GM18498 (cell line): Measurements from ENCODE around the gene PIP5K1C.
"Not testable (repeated sequence)": the region's sequence is repeated elsewhere in the genome, so short reads cannot be mapped to it uniquely, and the experiment has no call there.

Source experiments
- ATAC-seq: cut with Tn5 transposase; IDR thresholded peaks from one replicate; pipeline ENCODE4 v1.9.1; 2021; ENCODE audit warnings: mild to moderate bottlenecking, moderate library complexity; ENCODE audit not compliant: unreplicated experiment

Gene PIP5K1C

GRCh38 chr19:3661284-3662238, 38.7 kb downstream of the PIP5K1C start:
- no peak for ATAC-seq

- ATAC-seq = no peak
Observed at GRCh38 chr19:3660493-3661219, 39.6 kb downstream of the PIP5K1C start.

DNA sequence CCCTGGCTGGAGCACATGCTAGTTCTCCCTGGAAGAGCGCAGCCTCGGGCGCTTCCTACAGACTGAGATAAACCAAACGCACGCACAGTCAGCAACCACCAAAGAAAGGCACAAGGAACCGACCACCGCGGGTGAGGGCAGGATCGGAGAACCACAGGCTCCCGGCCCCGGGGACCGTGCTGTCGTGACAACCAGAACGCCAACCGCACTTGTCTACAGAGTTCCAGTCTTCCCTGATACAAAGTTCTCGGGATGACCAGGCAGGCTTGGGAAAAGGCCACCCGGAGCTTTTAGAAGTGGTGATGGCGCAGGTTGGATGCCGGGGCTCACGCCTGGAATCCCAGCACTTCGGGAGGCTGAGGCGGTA, 40.5 kb downstream of the PIP5K1C start:
- no peak for ATAC-seq

GRCh38 chr19:3658870-3659745, 41.2 kb downstream of the PIP5K1C start:
- ATAC-seq = no peak

- ATAC-seq = no peak
Observed at GRCh38 chr19:3658004-3658869, 42.0 kb downstream of the PIP5K1C start.

GRCh38 chr19:3657395-3657769, 42.9 kb downstream of the PIP5K1C start:
- ATAC-seq = no peak

- no peak for ATAC-seq
Observed at GRCh38 chr19:3656747-3657394, 43.4 kb downstream of the PIP5K1C start.

DNA sequence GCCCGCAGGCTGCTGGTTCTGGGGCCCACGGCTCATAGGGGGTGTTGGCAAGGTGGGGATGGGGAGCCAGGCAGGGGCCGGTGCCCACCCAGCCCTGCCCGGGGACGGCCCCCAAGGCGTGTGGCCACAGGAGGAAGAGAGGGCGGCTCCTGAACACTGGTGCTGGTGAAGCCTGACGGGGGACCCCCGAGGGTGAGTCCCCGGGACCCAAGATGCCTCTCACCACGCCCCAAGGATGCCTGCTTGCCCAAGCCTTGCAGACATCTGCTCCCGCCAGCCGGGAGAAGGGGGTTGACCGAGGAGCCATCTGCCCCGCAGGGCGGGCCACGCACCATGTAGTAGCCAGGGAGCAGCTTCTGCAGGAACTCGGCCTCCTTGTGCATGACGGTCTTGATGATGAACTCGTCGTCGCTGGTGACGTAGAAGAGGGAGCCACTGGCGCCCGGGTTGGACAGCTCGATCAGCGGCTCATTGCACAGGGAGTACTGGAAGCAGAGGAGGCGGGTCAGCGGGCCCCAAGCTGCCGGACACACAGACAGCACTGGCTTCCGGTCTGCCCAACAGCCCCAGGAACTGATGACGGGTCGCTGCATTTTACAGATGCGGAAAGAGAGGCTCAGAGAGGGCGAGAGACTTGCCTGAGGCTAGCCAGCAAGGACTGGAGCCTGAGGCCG, 44.1 kb downstream of the PIP5K1C start:
- no peak for ATAC-seq

DNA sequence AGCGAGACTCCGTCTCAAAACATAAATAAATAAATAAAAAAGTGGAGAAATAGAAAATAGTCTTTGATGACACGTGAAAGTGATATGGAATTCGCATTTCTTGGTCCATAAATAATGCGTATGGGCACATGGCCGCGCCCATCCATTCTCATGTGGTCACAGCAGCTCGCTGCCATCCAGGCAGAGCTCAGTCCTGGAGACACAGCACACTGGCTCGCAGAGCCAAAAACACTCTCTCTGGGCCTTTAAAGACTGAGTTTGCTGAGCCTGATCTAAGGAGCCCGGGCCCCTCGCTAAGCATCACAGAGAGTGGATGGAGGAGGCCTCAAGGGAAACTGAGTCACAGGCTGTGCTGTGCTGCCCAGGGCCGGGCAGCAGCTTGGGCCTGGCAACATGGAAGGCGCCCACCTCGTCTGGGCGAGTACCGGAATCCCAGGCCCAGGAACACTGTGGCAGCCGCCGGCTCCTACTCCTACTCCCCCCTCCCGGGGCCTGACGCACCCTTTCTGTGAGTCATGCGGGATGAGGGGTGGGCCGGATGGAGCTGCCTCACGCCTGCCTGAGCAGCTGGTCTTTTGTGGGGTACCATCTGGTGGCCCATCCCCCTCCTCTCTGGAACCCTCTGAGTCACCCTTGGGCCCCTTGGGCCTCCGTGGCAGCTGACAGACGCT, 44.7 kb downstream of the PIP5K1C start:
- ATAC-seq = no peak

DNA sequence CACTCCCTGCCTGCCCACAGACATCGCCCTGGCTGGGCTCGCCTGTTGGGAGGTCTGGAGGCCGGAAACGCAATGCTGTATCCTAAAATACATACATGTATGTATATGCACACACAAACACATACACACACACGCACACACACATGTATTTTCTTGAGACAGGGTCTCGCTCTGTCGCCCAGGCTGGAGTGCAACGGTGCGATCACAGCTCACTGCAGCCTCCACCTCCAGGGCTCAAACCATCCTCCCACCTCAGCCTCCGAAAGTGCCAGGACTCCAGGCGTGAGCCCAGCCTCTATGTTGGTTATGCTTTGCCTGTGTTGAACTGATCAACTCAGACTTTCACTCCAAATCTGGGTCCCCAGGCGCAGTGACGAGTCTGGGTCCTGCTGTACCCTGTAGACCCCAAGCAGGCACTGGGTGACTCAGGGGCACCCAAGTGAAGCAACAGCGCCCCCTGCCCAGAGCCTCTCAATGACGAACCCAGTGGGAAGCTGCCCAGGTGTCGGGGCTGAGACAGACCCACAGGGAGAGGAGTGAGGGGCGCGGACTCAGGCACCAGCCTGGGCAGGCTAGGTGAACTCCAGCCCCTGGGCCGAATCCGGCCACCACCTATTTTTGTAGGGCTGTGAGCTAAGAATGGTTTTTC, 46.3 kb downstream of the PIP5K1C start:
- ATAC-seq = no peak

DNA sequence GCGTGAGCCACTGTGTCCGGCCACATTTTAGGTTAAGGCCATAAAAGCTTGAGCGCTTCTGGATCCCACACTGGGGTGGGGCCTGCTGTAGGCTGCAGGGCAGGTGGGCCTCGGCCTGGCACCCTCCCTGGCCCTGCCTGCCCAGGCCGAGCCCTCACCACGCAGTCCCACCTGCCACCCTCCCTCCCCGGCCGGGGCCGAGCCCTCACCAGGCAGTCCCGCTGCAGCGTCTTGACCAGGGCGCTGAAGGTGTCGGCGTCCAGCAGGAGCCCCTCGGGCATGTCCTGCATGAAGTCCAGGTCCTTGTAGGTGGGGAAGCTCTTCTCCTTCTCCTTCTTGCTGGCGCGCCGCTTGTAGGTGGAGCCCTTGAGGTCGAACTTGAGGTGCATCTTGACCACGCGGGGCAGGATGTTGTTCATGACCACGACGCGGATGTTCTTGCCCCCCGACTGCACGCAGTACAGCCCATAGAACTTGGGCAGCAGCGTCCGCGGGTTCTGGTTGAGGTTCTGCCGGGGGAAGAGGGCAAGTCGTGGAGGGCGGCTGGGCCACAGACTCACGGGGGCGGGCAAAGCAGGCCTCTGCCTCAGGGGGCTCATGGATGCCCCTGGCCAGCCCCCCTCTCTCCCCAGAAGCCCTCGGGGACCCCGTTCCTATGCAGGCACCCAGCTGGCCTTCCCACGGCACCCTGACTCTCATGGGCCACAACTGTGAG, 47.0 kb downstream of the PIP5K1C start:
- no peak for ATAC-seq

DNA sequence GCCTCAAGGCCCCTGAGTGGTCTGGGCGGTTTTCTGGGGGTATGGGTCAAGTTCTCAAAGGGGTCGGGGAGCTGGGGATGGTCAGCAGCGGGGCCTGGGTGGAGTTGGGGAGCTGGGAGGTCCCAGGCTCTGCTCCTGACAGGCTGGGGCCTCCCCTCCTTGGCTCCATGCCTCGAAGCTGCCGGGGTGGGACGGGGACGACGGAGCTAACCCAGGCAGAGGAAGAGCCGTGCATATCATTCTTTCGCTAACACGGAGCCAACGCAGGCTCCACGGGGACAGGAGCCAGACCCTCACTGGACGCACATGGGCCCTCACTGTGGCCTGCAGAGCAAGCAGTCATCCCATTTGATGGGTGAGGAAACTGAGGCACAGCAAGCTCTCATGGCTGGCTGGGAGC, 47.8 kb downstream of the PIP5K1C start:
- ATAC-seq = no peak

- ATAC-seq = no peak
Observed at GRCh38 chr19:3651684-3652083, 48.6 kb downstream of the PIP5K1C start.

DNA sequence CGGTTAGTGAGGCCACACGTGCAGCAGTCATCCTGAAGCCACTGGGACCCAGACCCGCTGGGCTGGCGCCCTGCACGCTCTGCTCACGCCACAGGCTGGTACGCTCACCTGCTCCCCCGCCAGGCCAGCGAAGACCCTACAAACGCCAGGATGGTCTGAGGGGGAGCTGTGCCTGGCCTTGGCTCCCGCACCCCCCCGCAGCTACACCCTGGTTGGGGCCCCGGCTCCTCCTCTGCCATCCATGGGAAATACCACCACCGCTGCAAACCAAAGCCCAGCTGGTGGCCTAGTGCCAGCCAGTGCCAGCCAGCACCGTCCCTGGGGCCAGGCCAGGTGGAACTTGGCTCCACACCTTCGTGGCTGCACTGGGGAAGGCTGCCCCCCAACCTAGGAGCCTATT, 50.4 kb downstream of the PIP5K1C start:
- no peak for ATAC-seq

DNA sequence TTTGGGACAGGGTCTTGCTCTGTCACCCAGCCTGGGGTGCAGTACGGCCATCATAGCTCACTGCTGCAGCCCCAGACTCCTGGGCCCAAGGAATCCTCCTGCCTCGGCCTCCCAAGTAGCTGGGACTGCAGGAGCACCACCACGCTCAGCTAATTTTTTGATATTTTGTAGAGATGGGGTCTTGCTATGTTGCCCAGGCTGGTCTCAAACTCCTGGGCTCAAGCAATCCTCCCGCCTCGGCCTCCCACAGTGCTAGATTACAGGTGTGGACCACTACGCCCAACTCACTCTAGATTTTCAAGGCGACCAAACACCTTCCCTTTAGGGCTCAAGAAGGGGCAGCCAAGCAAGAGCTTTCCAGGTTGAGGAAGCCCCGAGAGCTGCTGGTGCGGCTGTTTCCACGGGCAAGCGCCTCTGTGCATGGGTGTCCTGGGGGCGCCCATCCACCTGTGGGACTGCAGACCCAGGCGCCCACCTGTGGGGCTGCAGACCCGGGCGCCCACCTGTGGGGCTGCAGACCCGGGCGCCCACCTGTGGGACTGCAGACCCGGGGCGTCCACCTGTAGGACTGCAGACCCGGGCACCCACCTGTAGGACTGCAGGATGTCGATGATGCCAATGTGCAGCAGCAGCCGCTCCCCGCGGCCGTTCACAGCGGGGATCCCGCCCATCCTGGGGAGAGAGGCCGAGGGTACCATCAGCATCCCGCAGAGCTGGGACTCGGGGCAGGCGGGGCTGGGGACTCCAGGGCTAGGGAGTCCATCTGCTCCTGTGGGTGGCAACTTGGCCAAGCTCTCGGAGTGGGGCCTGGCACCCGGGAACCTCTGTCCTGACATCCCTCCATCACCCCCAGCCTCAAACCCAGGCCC, 52.0 kb downstream of the PIP5K1C start:
- no peak for ATAC-seq

GRCh38 chr19:3647102-3647501, 53.2 kb downstream of the PIP5K1C start:
- not testable (repeated sequence) for ATAC-seq
